Activated CD8-positive, alpha-beta T cell treated with anti-CD3 and anti-CD28 coated beads for 36 hours (primary cell): ENCODE data around the gene GTF3C1. TPM values are rescaled to one million over a fixed set of nuclear protein-coding genes. Genes with fewer than 3 reads are reported as not detected.
A peak's percentile ranks its signal among the peaks of the same experiment; 100 is the strongest.

ENCODE experiments used
- ATAC-seq: fragments of 200-7000 bp; cut with Tn5 transposase; one replicate; pipeline ENCODE4 v1.10.0; 2021; ENCODE audit warnings: mild to moderate bottlenecking, moderate library complexity
- CTCF ChIA-PET: fragments of 350-600 bp; sonication (Branson Sonifier 250); formaldehyde crosslinking; loops from one replicate; lab custom pipeline; 2021; ENCODE audit warnings: antibody characterized with exemption; lab: Charles Lee
- POLR2A ChIA-PET: fragments of 350-600 bp; sonication (Branson Sonifier 250); formaldehyde crosslinking; loops from one replicate; lab custom pipeline; 2021; ENCODE audit warnings: antibody characterized with exemption; lab: Charles Lee
- DNase-seq: peaks from one replicate; pipeline ENCODE4 v3.0.0-alpha.2; 2020
- H3K27ac Mint-ChIP-seq: one replicate; pipeline ENCODE4 v1.8.0; 2021; ENCODE audit warnings: mild to moderate bottlenecking, mixed read lengths
- H3K27me3 Mint-ChIP-seq: one replicate; pipeline ENCODE4 v1.8.0; 2021; ENCODE audit warnings: mixed read lengths
- H3K36me3 Mint-ChIP-seq: one replicate; pipeline ENCODE4 v1.8.0; 2021; ENCODE audit warnings: low read depth, mixed read lengths
- H3K4me1 Mint-ChIP-seq: one replicate; pipeline ENCODE4 v1.8.0; 2021; ENCODE audit warnings: low read depth, mixed read lengths
- H3K4me3 Mint-ChIP-seq: one replicate; pipeline ENCODE4 v1.8.0; 2021; ENCODE audit warnings: mild to moderate bottlenecking, moderate library complexity, mixed read lengths
- H3K9me3 Mint-ChIP-seq: one replicate; pipeline ENCODE4 v1.8.0; 2021; ENCODE audit warnings: mixed read lengths
- CTCF ChIP-seq: fragments of 200-600 bp; IDR thresholded peaks from one replicate; pipeline ENCODE4 v1.8.0; 2022; ENCODE audit warnings: antibody characterized with exemption, mild to moderate bottlenecking
- intact Hi-C: fragments of 100-400 bp; cut with micrococcal nuclease; formaldehyde crosslinking; loops from one replicate; pipeline ENCODE4 v1.10.0; 2022
- total RNA-seq, 2 experiments: library from RNA; stranded (reverse); gene quantifications; one replicate each; pipeline ENCODE4 v1.2.3, GENCODE V29; 2021

GTF3C1 gene
- total RNA-seq, 2 experiments from 2014 or later = 55.9 to 58.6 TPM

GRCh38 chr16:27453494-27453825 lies 96.3 kb downstream of the GTF3C1 start:
- ChIA-PET POLR2A (interaction anchor here (0.6 to 8.1 kb wide), 8 partner anchors 10 to 255 kb away, joined by 3 to 129 read pairs (median 5); partner anchors contain the start of gene IL21R), CTCF (interaction anchor here (1.0 to 2.4 kb wide), 2 partner anchors 31 to 274 kb away, joined by 3 to 13 read pairs; no protein-coding TSS in a partner anchor)
- H3K27ac Mint-ChIP-seq = peak overlapping the region; percentile 44
- H3K4me1 Mint-ChIP-seq = peaks cover 81% of the 10 kb centered on the region
- intact Hi-C loops = loop anchor here (5.0 kb wide), 1 partner anchor 81 kb away; no protein-coding TSS in a partner anchor
- DNase-seq = no peak
- H3K4me3 Mint-ChIP-seq = peak overlapping the region; percentile 10
- peaks cover 22% of the 10 kb centered on the region for H3K9me3 Mint-ChIP-seq
- H3K27me3 Mint-ChIP-seq = no peaks in the 10 kb centered on the region
- no peak for ATAC-seq
- H3K36me3 Mint-ChIP-seq = peaks cover 48% of the 10 kb centered on the region
- no peak for TF ChIP-seq CTCF

GRCh38 chr16:27452569-27453493 lies 96.9 kb downstream of the GTF3C1 start:
- ATAC-seq (no peak), DNase-seq (peak; percentile 28)
- no peak for TF ChIP-seq CTCF
- intact Hi-C loops = loop anchor here (5.0 kb wide), 1 partner anchor 81 kb away; no protein-coding TSS in a partner anchor
- Mint-ChIP-seq H3K27me3 (no peaks in the 10 kb centered on the region), H3K36me3 (peaks cover 54% of the 10 kb centered on the region), H3K4me1 (peaks cover 88% of the 10 kb centered on the region), H3K27ac (peak overlapping the region; percentile 44), H3K9me3 (peaks cover 22% of the 10 kb centered on the region), H3K4me3 (peak overlapping the region; percentile 10)
- POLR2A ChIA-PET = interaction anchor here (0.8 to 8.1 kb wide), 7 partner anchors 11 to 254 kb away, joined by 3 to 129 read pairs (median 8); partner anchors contain the start of gene IL21R
- CTCF ChIA-PET = interaction anchor here (0.6 to 3.4 kb wide), 6 partner anchors 10 to 273 kb away, joined by 3 to 16 read pairs (median 4); no protein-coding TSS in a partner anchor

GRCh38 chr16:27450196-27450549 lies 99.5 kb downstream of the GTF3C1 start:
- no peak for TF ChIP-seq CTCF
- peaks cover 27% of the 10 kb centered on the region for H3K9me3 Mint-ChIP-seq
- H3K27ac Mint-ChIP-seq = peak overlapping the region; percentile 97
- H3K36me3 Mint-ChIP-seq = peaks cover 80% of the 10 kb centered on the region
- no peaks in the 10 kb centered on the region for H3K27me3 Mint-ChIP-seq
- peaks cover 91% of the 10 kb centered on the region for H3K4me1 Mint-ChIP-seq
- intact Hi-C loops = loop anchor here (2.0 to 5.0 kb wide), 2 partner anchors 41 to 78 kb away; no protein-coding TSS in a partner anchor
- peak overlapping the region; percentile 53 for H3K4me3 Mint-ChIP-seq
- ATAC-seq (no peak), DNase-seq (no peak)
- CTCF ChIA-PET = interaction anchor here (0.8 to 3.4 kb wide), 8 partner anchors 13 to 295 kb away, joined by 3 to 16 read pairs (median 6); no protein-coding TSS in a partner anchor
- POLR2A ChIA-PET = interaction anchor here (0.9 to 8.1 kb wide), 18 partner anchors 9 to 279 kb away, joined by 3 to 129 read pairs (median 7); partner anchors contain the start of gene IL21R

- H3K27me3 Mint-ChIP-seq = no peaks in the 10 kb centered on the region
- peak overlapping the region; percentile 97 for H3K27ac Mint-ChIP-seq
- DNase-seq (peak; percentile 97), ATAC-seq (peak; percentile 74)
- TF ChIP-seq CTCF = no peak
- intact Hi-C loops = loop anchor here (2.0 to 5.0 kb wide), 2 partner anchors 41 to 77 kb away; no protein-coding TSS in a partner anchor
- CTCF ChIA-PET = interaction anchor here (0.8 to 3.4 kb wide), 8 partner anchors 14 to 294 kb away, joined by 3 to 16 read pairs (median 6); no protein-coding TSS in a partner anchor
- POLR2A ChIA-PET = interaction anchor here (0.7 to 8.1 kb wide), 20 partner anchors 9 to 278 kb away, joined by 3 to 129 read pairs (median 6); partner anchors contain the start of gene IL21R
- peaks cover 85% of the 10 kb centered on the region for H3K36me3 Mint-ChIP-seq
- peaks cover 27% of the 10 kb centered on the region for H3K9me3 Mint-ChIP-seq
- H3K4me3 Mint-ChIP-seq = peak overlapping the region; percentile 53
- peaks cover 93% of the 10 kb centered on the region for H3K4me1 Mint-ChIP-seq
Observed at GRCh38 chr16:27449434-27450195, 100.1 kb downstream of the GTF3C1 start.
